G401 (cell line): ENCODE results near the gene EYA2. TPM values are rescaled to one million over a fixed set of nuclear protein-coding genes. Genes with fewer than 3 reads are reported as not detected.

Experiments
- DNase-seq: peaks from one replicate; pipeline ENCODE4 v3.0.0-alpha.2; 2015; ENCODE audit warnings: low spot score
- in situ Hi-C: cut with HindIII; loops from 2 replicates; pipeline ENCODE4 v1.10.0; 2016; ENCODE audit warnings: low sequenced_read_pairs, mixed read lengths
- total RNA-seq: library from RNA; depleted of rRNA; stranded (reverse); fragments of >200 nt; shearing (Covaris generic); gene quantifications from 2 replicates; pipeline ENCODE4 v1.2.3, GENCODE V29; 2014

EYA2 gene
- total RNA-seq, 1 experiment from 2014 or later, result not detected

DNA sequence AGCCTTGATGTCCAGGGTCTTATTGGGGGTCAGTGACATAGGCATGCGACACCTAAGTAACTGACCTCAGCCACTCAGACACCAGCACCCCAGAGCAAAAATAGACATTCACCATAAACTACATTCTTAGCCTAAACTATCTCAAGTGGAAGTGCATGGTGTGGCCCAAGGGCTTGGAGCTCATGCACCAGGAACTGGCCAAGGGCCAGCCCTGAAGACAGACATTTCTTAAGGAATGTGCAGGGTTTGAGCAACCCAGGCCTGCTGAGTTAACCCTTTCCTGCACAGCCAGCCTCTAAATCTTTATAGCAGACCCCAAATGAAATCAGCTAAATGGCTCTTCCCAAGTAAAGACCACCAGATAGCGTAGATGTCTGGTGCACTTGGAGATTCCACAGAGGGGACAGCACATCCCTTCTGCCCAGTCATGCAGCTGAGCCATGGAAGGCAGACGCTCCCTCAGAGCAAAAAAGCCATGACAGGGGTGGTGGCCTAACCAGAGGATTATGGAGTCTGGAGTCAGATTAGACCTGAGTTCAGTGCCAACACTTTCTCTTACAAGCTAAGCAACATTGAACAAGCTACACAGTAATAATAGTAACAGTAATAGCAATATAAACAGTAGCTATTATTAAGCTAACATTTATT lies 239.3 kb downstream of the EYA2 start:
- no peak for DNase-seq
- in situ Hi-C loops, result loop anchor here (25.0 kb wide), 1 partner anchor 372 kb away; no protein-coding TSS in a partner anchor

- in situ Hi-C loops, result loop anchor here (25.0 kb wide), 1 partner anchor 374 kb away; no protein-coding TSS in a partner anchor
Measured at GRCh38 chr20:47136782-47137181, 242.1 kb downstream of the EYA2 start.

DNA sequence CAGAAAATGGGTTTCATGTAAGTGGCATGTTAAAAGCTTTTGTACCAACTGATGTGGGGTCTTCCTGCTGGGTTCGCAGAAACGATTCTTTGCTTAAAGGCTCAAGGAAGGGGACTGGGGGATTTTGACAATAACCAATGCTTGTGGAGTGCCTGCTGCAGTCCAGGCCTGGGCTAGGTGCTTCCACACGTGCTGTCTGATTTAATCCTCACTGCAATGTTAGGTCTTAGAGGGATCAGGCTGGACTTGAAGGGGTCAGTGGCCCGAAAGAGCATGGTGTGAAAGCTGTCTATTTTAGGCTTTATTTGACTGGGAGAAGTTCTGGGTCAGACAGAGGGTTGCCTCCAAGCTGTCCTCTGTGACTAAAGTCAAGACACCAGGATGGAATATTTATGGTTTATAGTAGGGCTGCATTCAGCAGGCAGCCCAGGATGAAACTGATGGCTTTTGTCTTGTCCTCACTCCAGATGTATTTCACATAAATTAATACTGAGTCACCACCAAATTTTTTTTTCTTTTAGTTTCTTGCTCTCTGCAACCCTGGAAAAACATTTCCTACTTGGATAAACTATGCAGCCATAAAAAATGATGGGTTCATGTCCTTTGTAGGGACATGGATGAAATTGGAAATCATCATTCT lies 242.7 kb downstream of the EYA2 start:
- DNase-seq, result no peak
- in situ Hi-C loops, result loop anchor here (25.0 kb wide), 1 partner anchor 375 kb away; no protein-coding TSS in a partner anchor

More at GRCh38 chr20:47136782-47137181, 242.1 kb downstream of the EYA2 start:
- DNase-seq, result no peak

DNA sequence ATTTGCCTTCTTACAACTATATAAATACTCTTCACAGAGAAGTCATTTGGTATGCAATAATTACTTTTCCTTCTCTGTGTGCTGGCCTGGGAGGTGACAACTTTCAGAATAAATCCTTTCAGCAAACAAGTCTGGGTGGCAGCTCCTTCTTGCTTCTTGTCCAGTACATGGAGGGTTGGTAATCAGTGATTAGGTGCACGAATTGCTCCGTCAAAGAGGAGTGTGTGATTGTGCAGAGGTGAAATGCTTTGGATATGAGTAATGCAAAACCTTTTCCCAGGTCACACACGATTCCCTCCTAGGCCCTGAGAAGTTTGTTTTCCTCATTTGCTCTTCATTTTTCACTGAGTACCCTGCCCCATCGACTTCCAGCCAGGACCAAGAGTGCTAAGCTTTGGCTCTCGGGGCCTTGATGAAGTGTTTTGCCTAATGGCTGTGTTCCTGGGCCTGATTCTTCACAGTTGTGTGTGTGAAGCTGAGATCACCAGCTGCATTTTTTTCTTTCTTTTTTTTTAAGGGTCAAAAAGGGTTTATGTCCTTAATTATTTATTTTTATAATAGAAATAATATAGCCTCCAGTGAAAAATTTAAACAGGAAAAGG lies 245.4 kb downstream of the EYA2 start:
- in situ Hi-C loops, result loop anchor here (25.0 kb wide), 1 partner anchor 378 kb away; no protein-coding TSS in a partner anchor
- DNase-seq, result no peak

DNA sequence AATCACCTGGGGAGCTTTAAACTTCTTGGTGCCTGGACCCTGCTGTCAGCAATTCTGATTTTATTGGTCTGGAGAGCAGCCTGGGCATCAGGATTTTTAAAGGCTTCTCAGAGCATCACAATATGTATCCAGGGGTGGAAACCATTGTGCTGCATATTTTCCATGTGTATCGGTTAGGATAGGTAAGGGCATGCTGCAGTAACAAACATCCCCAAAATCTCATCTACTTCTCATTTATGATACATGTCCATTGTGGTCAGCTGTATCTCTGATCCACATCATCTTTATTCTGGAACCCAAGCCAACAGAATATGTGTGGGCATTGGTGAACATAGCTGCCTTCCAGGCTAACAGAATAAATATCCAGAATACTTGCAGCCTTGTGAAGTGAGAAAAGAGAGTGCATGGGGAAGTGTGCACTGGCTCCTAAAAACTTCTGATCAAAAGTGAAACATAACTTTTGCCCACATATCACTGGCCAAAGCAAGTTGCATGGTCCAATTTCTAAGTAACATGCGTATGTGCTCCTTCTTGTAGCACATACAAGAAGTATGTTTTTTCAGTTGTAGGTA lies 246.8 kb downstream of the EYA2 start:
- in situ Hi-C loops, result loop anchor here (25.0 kb wide), 1 partner anchor 379 kb away; no protein-coding TSS in a partner anchor
- DNase-seq, result no peak

DNA sequence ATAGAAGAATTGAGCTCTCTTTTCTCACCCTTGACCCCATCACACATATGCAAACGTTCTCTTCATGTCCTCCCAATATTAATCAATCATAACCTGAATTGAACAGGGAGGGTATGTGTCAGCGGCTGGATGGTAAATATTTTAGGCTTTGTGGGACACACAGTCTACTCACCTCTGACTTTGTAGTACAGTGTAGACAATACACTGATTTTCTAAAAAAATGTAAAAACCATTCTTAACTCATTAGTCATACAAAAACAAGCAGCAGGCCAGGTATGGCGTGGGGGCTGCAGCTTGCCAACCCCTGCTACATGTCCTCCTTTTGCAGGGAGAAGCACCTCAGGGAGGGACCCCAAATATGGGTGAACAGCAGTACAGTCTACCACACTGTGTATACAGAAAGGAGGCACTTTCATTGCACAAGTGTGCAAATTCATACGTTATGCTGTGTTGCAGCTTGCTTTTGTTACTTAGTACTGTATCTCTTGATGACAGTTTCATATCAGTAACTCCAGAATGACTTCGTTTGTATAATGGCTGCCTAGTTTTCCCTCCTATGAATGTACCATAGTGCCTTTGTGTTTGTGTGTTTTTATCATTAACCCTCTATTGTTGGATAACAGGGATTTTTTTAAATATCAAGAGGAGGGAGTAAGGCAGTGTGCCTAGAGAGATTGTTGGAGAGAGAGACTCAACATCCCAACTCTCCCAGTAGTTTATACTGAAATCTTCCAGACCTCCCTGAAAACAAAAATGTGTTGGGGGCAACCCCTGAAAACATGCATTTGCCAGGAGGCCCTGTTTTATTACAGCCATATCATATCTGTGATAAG lies 247.5 kb downstream of the EYA2 start:
- in situ Hi-C loops, result loop anchor here (25.0 kb wide), 1 partner anchor 380 kb away; no protein-coding TSS in a partner anchor
- DNase-seq, result no peak

DNA sequence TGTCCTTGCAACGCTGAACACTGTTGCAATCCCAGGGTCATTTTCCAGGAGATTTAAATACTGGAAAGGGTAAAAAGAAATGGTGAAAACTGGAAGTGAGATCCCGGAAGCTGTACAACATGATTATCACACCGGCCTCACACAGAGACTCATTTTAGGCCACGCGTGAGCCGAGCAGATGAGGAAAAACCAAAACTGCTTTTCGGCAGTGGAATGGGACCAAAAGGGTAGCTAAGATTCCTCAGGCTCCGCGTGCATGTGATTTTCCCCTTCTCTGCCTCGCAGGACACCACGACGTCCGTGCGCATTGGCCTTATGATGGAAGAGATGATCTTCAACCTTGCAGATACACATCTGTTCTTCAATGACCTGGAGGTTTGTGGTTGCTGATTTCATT lies 248.1 kb downstream of the EYA2 start:
- DNase-seq, result no peak
- in situ Hi-C loops, result loop anchor here (25.0 kb wide), 1 partner anchor 380 kb away; no protein-coding TSS in a partner anchor

- no peak for DNase-seq
- in situ Hi-C loops, result loop anchor here (25.0 kb wide), 1 partner anchor 381 kb away; no protein-coding TSS in a partner anchor
Measured at GRCh38 chr20:47143657-47144056, 249.0 kb downstream of the EYA2 start.

DNA sequence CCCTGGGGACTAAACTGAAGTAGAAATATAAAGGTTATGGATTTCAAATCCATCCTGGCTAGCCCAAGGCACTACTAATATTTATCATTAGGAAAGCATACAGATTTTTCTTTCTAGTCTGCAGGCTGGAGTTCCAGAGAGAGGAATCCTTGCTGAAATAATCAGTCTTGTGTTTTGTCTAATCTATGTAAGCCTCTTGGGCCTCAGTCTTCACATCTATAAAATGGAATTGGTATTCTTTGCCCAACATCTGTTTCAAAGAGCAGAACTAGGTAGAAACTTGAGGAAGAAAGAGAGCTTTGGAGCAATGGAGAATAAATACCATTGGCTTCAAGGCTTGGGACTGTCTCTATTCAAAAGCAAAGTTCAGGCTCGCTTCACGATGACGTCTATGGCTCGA lies 249.8 kb downstream of the EYA2 start:
- DNase-seq, result no peak
- in situ Hi-C loops, result loop anchor here (25.0 kb wide), 1 partner anchor 382 kb away; no protein-coding TSS in a partner anchor

DNA sequence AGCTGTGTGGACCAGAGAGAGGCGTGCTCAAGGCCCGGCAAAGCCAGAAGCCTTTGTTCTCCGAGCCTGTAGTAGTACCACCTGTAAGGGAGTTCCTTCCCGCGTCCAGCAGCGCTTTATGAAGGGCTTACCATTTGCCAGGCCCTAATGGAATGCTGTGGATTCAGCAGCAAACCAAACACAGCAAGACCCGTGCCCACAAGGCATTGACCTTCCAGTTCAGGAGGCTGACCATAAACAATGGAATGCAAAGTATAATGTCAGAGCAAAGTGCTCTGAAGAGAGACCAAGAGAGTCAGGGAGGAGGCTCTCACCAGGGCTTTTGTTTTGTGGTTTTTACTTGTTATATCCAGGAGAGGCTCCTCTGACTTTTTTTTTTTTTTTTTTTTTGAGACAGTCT lies 252.0 kb downstream of the EYA2 start:
- no peak for DNase-seq
- in situ Hi-C loops, result loop anchor here (25.0 kb wide), 1 partner anchor 384 kb away; no protein-coding TSS in a partner anchor

- in situ Hi-C loops, result loop anchor here (25.0 kb wide), 1 partner anchor 386 kb away; no protein-coding TSS in a partner anchor
- no peak for DNase-seq
Measured at GRCh38 chr20:47148059-47148458, 253.4 kb downstream of the EYA2 start.

- in situ Hi-C loops, result loop anchor here (25.0 kb wide), 1 partner anchor 388 kb away; no protein-coding TSS in a partner anchor
Measured at GRCh38 chr20:47149939-47150338, 255.3 kb downstream of the EYA2 start.

DNA sequence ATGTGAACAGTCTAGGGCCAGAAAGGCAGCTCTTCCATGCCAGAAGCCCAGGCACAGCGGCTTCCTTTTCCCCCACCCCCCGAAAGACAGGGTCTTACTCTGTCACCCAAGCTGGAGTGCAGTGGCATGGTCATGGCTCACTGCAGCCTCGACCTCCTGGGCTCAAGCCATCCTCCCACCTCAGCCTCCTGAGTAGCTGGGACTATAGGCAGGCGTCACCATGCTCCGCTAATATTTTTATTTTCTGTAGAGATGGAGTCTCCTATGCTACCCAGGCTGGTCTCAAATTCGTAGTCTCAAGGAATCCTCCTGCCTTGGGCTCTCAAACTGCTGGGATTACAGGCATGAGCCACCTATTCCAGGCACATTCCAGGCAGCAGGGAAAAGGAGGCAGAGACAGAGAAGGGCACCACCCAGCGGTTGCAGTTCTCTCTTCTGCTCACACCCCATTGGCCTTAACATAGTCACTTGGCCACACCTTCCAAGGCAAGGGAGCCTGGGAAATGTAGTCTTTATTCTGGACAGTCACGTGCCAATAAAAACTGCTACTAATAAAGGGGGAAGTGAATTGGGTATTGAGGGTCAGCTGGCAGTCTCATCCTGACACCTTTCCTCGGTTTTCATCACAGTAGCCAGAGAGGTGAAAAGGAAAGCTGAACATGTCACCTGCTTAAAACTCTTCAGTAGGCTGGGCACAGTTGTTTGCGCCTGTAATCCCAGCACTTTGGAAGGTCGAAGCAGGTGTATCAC lies 255.9 kb downstream of the EYA2 start:
- in situ Hi-C loops, result no loop called here

More at GRCh38 chr20:47149939-47150338, 255.3 kb downstream of the EYA2 start:
- DNase-seq, result no peak

DNA sequence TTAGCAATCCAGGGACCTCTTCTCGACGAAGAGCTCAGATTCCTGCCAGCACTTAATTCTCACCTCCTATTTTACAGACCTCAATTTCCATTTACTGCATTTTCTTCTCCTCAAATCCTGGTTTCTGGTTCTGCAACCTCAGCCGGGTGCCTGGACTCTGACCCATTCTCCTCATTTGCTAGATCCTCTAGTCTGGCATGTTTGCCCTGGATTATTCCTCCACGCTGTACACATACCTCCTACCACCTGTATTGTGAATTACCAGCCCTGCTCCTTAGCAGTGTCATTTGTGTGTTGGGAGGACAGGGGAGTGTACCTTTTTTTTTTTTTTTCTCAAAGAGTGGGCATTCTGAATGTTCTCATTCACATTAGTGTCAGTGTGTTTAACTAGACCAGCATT lies 257.4 kb downstream of the EYA2 start:
- no peak for DNase-seq

More for the DNA sequence above, 255.9 kb downstream of the EYA2 start:
- DNase-seq, result peak; percentile 28

GRCh38 chr20:47154089-47154488 lies 259.4 kb downstream of the EYA2 start:
- no peak for DNase-seq
- in situ Hi-C loops, result no loop called here

More for the DNA sequence above, 257.4 kb downstream of the EYA2 start:
- in situ Hi-C loops, result no loop called here

GRCh38 chr20:47156301-47157137 lies 261.9 kb downstream of the EYA2 start:
- in situ Hi-C loops, result no loop called here
- no peak for DNase-seq

DNA sequence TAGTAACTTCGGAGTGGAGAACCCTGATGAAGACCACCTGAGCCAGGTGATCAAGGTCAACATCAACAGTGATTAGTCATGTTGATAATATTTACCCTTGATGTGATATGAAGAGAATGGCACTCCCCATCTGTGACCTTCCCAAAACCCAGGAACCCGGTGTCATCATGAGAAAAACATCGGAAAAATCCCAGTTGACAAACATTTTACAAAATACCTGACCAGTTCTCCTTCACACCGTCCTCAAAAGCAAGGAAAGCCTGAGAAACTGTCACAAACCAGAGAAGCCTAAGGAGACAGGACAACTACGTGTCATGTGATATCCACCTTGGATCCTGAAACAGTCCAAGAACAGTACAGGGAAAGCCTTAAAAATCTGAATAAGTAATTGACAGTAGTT lies 264.5 kb downstream of the EYA2 start:
- no peak for DNase-seq
- in situ Hi-C loops, result no loop called here
